Measurements from ENCODE around the gene CEP85. TPM values are rescaled to one million over a fixed set of nuclear protein-coding genes. Genes with fewer than 3 reads are reported as not detected.
A peak's percentile ranks its signal among the peaks of the same experiment; 100 is the strongest.

CEP85 gene
- total and polyA plus RNA-seq, 10 donors = 3.9 to 14.9 (median 9.5) TPM

- Histone ChIP-seq H3K27me3 (replicated peaks in 1 of 7) (no peaks in the 10 kb centered on the region), H3K36me3 (peaks cover 0 to 24% (median 6%) of the 10 kb centered on the region in 6 donors), H3K4me3 (peak overlapping the region in 7 of 8 donors; percentile 52 to 85 (median 67)), H3K4me1 (peaks cover 33 to 97% (median 83%) of the 10 kb centered on the region in 6 donors), H3K9me3 (no peaks in the 10 kb centered on the region), H3K27ac (peak overlapping the region; percentile 57 to 92 (median 84))
- no peak for DNase-seq
- TF ChIP-seq POLR2A (IDR thresholded peaks at IDR 0.05) (no peak), CTCF (IDR thresholded peaks at IDR 0.05 in 8 of 11, conservative IDR thresholded peaks at IDR 0.05 in 3 of 11) (no peak), POLR2AphosphoS5 (IDR thresholded peaks at IDR 0.05) (no peak)
- 50 to 63% (median 60%) methylated on average over 2 of the region's 2 CpGs for WGBS, 5 donors
- intact Hi-C loops (cut with DNase I; ENCODE audit: low total_unique reads) = no loop called here
Observed at GRCh38 chr1:26317146-26317545, 83.1 kb downstream of the CEP85 start.

- peaks cover 34 to 99% (median 87%) of the 10 kb centered on the region in 6 donors for H3K4me1 ChIP-seq
- DNase-seq = peak; percentile 87
- H3K27ac ChIP-seq = peak within 1 kb of the TSS; percentile 57 to 92 (median 84)
- WGBS, 5 donors = 26 to 37% (median 31%) methylated on average over 10 to 12 of the region's 12 CpGs
- H3K36me3 ChIP-seq = peaks cover 0 to 30% (median 7%) of the 10 kb centered on the region in 6 donors
- peak; percentile 51 to 95 (median 64) for TF ChIP-seq POLR2AphosphoS5 (IDR thresholded peaks at IDR 0.05)
- TF ChIP-seq POLR2A (IDR thresholded peaks at IDR 0.05) = peak in 2 of 3 donors; percentile 49 to 67
- TF ChIP-seq CTCF (IDR thresholded peaks at IDR 0.05 in 8 of 11, conservative IDR thresholded peaks at IDR 0.05 in 3 of 11) = no peak
- intact Hi-C loops (cut with DNase I; ENCODE audit: low total_unique reads) = no loop called here
- no peaks in the 10 kb centered on the region for H3K27me3 ChIP-seq (replicated peaks in 1 of 7)
- no peaks in the 10 kb centered on the region for H3K9me3 ChIP-seq
- peak within 1 kb of the TSS; percentile 52 to 85 (median 64) for H3K4me3 ChIP-seq
Observed at GRCh38 chr1:26317612-26318337, 83.8 kb downstream of the CEP85 start, which contains the start of gene CD52. Gene CD52 (plus strand): TSS chr1:26317958. CDS start chr1:26318018, 60 bp downstream.

GRCh38 chr1:26318338-26319064 lies 84.5 kb downstream of the CEP85 start:
- Histone ChIP-seq H3K27ac (peak overlapping the region; percentile 57 to 92 (median 84)), H3K27me3 (replicated peaks in 1 of 7) (no peaks in the 10 kb centered on the region), H3K9me3 (no peaks in the 10 kb centered on the region), H3K36me3 (peaks cover 0 to 37% (median 7%) of the 10 kb centered on the region in 6 donors), H3K4me1 (peaks cover 34 to 99% (median 81%) of the 10 kb centered on the region in 6 donors), H3K4me3 (peak overlapping the region; percentile 52 to 85 (median 64))
- 37 to 52% (median 43%) methylated on average over 8 to 9 of the region's 9 CpGs for WGBS, 5 donors
- intact Hi-C loops (cut with DNase I; ENCODE audit: low total_unique reads) = no loop called here
- peak; percentile 85 for DNase-seq
- TF ChIP-seq POLR2A (IDR thresholded peaks at IDR 0.05) (no peak), CTCF (IDR thresholded peaks at IDR 0.05 in 8 of 11, conservative IDR thresholded peaks at IDR 0.05 in 3 of 11) (no peak), POLR2AphosphoS5 (IDR thresholded peaks at IDR 0.05) (peak in 2 of 3 donors; percentile 65 to 77)

Data from spleen (tissue), 11 donors.